Measurements from ENCODE around the gene FAM76A. TPM values are rescaled to one million over a fixed set of nuclear protein-coding genes. Genes with fewer than 3 reads are reported as not detected.
"Not testable (repeated sequence)": the region's sequence is repeated elsewhere in the genome, so short reads cannot be mapped to it uniquely, and the experiment has no call there.

The FAM76A gene
- total RNA-seq, 3 donors from 2014 or later, result 13.5 to 34.2 (median 14.4) TPM

DNA sequence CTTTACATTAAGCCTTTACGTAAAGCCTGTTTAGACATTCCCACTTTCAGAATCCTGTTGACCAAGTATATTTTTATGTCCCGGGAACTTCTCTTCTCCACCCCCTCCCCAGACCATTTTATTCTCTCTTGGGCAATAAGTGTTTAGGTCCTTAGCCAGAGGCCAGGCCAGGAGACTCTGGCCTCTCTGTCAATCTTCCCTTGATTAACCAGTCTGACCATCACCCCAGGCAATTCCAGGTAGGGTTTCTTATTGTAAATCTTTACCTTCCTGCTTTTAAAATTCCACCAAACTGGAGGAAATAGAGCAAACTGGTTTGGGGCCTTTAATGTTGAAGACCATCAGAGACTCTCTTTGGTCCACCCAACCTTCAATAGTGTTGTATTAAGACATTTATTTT, 41.6 kb upstream of the FAM76A start:
- intact Hi-C loops (cut with DNase I; ENCODE audit: low total_unique reads), result no loop called here

DNA sequence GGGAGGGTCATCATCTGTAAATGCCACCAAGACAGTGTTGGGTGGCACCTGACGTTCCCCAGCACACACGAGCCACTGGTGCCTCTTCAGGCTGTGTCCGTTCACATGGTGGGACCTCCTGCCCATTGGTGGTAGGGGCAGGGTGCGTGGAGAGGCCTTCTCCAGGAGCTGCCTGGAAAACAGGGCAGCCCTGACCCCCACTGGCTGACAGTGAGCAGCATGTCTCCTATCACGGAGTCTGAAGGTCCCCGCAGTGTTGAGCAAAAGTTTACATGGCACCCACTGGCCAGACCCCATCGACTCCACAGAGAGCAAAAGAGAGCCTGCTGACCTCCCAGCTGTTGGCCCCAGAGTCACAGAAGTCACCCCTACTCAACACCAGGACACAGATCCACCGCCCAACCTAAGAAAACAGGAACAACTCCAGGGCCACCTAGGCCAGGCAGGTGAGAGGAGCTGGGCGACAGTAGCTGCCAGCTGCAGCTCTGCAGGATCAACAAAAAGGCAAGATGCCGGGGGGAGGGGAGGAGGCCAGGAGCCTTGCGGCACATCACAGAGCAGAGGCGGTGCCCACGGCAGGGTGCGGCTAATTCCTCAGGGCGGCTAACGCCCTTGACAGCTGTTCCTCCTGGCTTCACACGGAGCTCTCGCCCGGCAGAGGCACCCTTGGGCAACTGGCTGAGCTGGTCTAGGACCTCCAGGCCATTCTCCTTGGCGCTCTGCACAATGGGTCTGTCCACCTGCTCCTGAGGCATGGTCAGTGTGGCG, 39.4 kb upstream of the FAM76A start:
- no peaks in the 10 kb centered on the region for H3K36me3 ChIP-seq
- no peak overlapping the region for H3K27ac ChIP-seq
- DNase-seq (ENCODE audit: low spot score in 2 of 2), result no peak
- no peaks in the 10 kb centered on the region for H3K4me1 ChIP-seq
- intact Hi-C loops (cut with DNase I; ENCODE audit: low total_unique reads), result no loop called here
- H3K4me3 ChIP-seq, result no peak overlapping the region
- no peaks in the 10 kb centered on the region for H3K27me3 ChIP-seq
- peaks cover 0 to 10% of the 10 kb centered on the region in 2 donors for H3K9me3 ChIP-seq
- TF ChIP-seq POLR2A (IDR thresholded peaks at IDR 0.05), result no peak
- no peak for TF ChIP-seq POLR2AphosphoS5 (IDR thresholded peaks at IDR 0.05)
- TF ChIP-seq, protein P1, sequence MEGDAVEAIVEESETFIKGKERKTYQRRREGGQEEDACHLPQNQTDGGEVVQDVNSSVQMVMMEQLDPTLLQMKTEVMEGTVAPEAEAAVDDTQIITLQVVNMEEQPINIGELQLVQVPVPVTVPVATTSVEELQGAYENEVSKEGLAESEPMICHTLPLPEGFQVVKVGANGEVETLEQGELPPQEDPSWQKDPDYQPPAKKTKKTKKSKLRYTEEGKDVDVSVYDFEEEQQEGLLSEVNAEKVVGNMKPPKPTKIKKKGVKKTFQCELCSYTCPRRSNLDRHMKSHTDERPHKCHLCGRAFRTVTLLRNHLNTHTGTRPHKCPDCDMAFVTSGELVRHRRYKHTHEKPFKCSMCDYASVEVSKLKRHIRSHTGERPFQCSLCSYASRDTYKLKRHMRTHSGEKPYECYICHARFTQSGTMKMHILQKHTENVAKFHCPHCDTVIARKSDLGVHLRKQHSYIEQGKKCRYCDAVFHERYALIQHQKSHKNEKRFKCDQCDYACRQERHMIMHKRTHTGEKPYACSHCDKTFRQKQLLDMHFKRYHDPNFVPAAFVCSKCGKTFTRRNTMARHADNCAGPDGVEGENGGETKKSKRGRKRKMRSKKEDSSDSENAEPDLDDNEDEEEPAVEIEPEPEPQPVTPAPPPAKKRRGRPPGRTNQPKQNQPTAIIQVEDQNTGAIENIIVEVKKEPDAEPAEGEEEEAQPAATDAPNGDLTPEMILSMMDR (IDR thresholded peaks at IDR 0.05), result no peak

More for the DNA sequence above, 41.6 kb upstream of the FAM76A start:
- H3K4me3 ChIP-seq, result no peak overlapping the region
- peaks cover 15 to 27% of the 10 kb centered on the region in 2 donors for H3K9me3 ChIP-seq
- no peak for TF ChIP-seq POLR2AphosphoS5 (IDR thresholded peaks at IDR 0.05)
- no peak for TF ChIP-seq POLR2A (IDR thresholded peaks at IDR 0.05)
- TF ChIP-seq, protein P1 (IDR thresholded peaks at IDR 0.05), result no peak
- no peak for DNase-seq (ENCODE audit: low spot score in 2 of 2)
- H3K4me1 ChIP-seq, result no peaks in the 10 kb centered on the region
- H3K27ac ChIP-seq, result no peak overlapping the region
- no peaks in the 10 kb centered on the region for H3K36me3 ChIP-seq
- no peaks in the 10 kb centered on the region for H3K27me3 ChIP-seq

DNA sequence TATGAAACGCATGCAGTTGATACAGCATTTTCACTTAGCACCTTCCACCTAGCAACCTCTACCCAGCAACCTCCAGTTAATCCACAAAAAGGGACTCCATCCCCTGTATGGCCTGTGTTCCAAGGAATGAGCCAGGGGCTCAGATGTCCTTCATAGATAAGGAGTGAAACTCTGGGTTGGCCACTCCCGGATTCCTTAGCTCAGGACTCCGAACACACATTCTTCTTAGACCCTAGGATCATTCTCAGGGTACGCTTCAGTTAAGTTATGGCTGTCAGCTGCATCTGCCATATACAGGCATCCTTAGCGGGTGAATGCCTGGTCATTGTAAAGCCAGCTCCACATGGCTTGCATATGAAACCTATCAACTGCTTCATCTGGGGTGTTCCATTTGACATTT, 37.9 kb upstream of the FAM76A start:
- DNase-seq (ENCODE audit: low spot score in 2 of 2), result no peak
- Histone ChIP-seq H3K9me3 (no peaks in the 10 kb centered on the region), H3K27me3 (no peaks in the 10 kb centered on the region), H3K36me3 (no peaks in the 10 kb centered on the region), H3K4me1 (no peaks in the 10 kb centered on the region), H3K27ac (no peak overlapping the region), H3K4me3 (no peak overlapping the region)
- intact Hi-C loops (cut with DNase I; ENCODE audit: low total_unique reads), result no loop called here
- TF ChIP-seq, protein P1 (IDR thresholded peaks at IDR 0.05), result no peak
- TF ChIP-seq POLR2AphosphoS5 (IDR thresholded peaks at IDR 0.05), result no peak
- no peak for TF ChIP-seq POLR2A (IDR thresholded peaks at IDR 0.05)

DNA sequence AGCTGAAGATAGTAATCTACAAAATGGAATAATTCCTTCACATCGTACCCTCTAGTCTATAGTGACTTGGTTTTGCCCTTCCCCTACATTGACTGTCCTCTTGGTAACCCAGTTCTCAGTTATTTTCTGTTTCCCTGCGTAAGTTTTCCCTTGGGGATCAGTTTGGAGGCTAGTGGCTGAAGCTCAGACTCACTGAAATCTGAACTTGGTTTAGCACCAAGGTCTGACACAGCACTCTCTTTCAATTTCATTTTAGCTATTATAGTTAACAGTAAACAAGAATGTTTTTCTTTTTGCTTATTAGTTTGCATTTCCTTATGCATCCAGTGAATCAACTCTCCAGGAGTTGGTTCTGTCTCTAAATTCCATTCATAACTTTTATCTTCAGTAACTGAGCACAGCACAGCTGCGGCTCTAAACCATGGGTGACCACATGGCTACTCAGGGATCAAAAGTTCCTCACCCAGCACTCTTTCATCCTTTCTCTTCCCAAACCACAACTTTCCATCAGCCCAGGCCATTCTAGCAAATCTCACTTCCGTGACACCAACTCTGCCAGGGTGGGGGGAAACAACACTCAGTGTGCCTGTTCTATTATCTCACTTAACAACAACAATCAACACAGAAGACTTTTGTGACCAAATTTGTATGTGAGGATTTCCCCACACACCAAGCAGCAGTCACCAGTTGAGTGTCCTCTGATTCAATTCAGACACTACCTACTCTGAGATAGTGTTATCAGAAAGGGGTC, 36.2 kb upstream of the FAM76A start:
- intact Hi-C loops (cut with DNase I; ENCODE audit: low total_unique reads), result no loop called here
- H3K36me3 ChIP-seq, result no peaks in the 10 kb centered on the region
- peak overlapping the region in 1 of 3 donors; percentile 33 for H3K4me3 ChIP-seq
- DNase-seq (ENCODE audit: low spot score in 2 of 2), result no peak
- peak overlapping the region in 1 of 2 donors; percentile 25 for H3K27ac ChIP-seq
- no peaks in the 10 kb centered on the region for H3K27me3 ChIP-seq
- no peaks in the 10 kb centered on the region for H3K4me1 ChIP-seq
- TF ChIP-seq, protein P1 (IDR thresholded peaks at IDR 0.05), result no peak
- TF ChIP-seq POLR2A (IDR thresholded peaks at IDR 0.05) (no peak), POLR2AphosphoS5 (IDR thresholded peaks at IDR 0.05) (no peak)
- H3K9me3 ChIP-seq, result no peaks in the 10 kb centered on the region

DNA sequence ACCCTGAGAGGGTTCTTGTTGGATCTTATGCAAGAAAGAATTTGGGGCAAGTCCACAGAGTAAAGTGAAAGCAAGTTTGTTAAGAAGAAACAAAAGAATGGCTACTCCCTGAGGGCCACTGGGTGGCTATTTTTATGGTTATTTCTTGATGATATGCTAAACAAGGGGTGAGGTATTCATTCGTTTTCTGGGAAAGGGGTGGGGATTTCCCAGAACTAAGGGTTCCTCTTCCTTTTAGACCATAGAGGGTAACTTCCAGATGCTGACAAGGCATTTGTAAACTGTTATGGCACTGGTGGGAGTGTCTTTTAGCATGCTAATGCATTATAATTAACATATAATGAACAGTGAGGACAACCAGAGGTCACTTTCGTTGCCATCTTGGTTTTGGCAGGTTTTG, 35.6 kb upstream of the FAM76A start:
- intact Hi-C loops (cut with DNase I; ENCODE audit: low total_unique reads), result no loop called here
- H3K9me3 ChIP-seq, result no peaks in the 10 kb centered on the region
- H3K4me3 ChIP-seq, result no peak overlapping the region
- no peaks in the 10 kb centered on the region for H3K27me3 ChIP-seq
- TF ChIP-seq POLR2AphosphoS5 (IDR thresholded peaks at IDR 0.05), result no peak
- TF ChIP-seq, protein P1 (IDR thresholded peaks at IDR 0.05), result no peak
- no peak for TF ChIP-seq POLR2A (IDR thresholded peaks at IDR 0.05)
- H3K4me1 ChIP-seq, result no peaks in the 10 kb centered on the region
- H3K27ac ChIP-seq, result peak overlapping the region in 1 of 2 donors; percentile 25
- DNase-seq (ENCODE audit: low spot score in 2 of 2), result no peak
- H3K36me3 ChIP-seq, result no peaks in the 10 kb centered on the region

DNA sequence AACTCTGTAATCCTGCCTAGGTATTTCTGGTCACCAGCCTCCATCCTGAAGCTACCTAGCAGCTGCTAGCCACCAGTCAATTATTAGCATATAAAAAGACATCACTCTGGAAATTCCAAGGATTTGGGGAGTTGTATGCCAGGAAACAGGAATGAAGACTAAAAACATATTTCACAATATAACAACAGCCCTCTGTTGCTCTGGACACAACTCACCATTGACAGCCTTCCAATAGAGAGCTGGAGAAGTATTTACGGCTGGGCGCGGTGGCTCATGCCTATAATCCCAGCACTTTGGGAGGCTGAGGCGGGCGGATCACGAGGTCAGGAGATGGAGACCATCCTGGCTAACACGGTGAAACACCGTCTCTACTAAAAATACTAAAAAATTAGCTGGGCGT, 28.9 kb upstream of the FAM76A start:
- H3K9me3 ChIP-seq; H3K4me1 ChIP-seq; DNase-seq (ENCODE audit: low spot score in 2 of 2); H3K4me3 ChIP-seq; intact Hi-C loops (cut with DNase I; ENCODE audit: low total_unique reads); H3K27me3 ChIP-seq; H3K27ac ChIP-seq; H3K36me3 ChIP-seq: not testable (repeated sequence)
